Cardiac muscle cell (in vitro differentiated cells and primary cell): ENCODE data around the gene WDR47. TPM values are rescaled to one million over a fixed set of nuclear protein-coding genes. Genes with fewer than 3 reads are reported as not detected.

Experiments used
- DNase-seq, 2 donors: peaks; one replicate each; pipeline versions ENCODE4 v3.0.0 to v3.0.0-alpha.2; 2010 to 2017; ENCODE audit warnings: low read depth in 1 of 2, low spot score in 1 of 2
- H3K27ac ChIP-seq: fragments of 200-600 bp; sonication (generic); 2 replicates; pipeline ENCODE4 v1.5.1; 2016
- H3K27me3 ChIP-seq: fragments of 200-600 bp; sonication (generic); 2 replicates; pipeline ENCODE4 v1.6.0; 2016; ENCODE audit warnings: control low read depth
- H3K36me3 ChIP-seq: fragments of 200-600 bp; sonication (generic); 2 replicates; pipeline ENCODE4 v1.5.1; 2016; ENCODE audit warnings: control low read depth
- H3K4me1 ChIP-seq: fragments of 200-600 bp; sonication (generic); 2 replicates; pipeline ENCODE4 v1.8.1; 2017; ENCODE audit warnings: low read depth, mild to moderate bottlenecking, mixed run types
- H3K4me3 ChIP-seq: fragments of 200-600 bp; sonication (generic); 2 replicates; pipeline ENCODE4 v1.5.1; 2016; ENCODE audit warnings: mild to moderate bottlenecking
- H3K9me3 ChIP-seq: fragments of 200-600 bp; sonication (generic); 2 replicates; pipeline ENCODE4 v1.5.1; 2017; ENCODE audit warnings: low read depth, mild to moderate bottlenecking, control low read depth
- polyA plus RNA-seq: library from polyadenylated mRNA; unstranded; fragments of >200 nt; fragmentation: Nextera tagmentation; extraction: Ambion mirVana; gene quantifications from 2 replicates; pipeline ENCODE4 v1.2.1, GENCODE V29; 2016
- total RNA-seq: library from RNA; depleted of rRNA; stranded (reverse); fragments of >200 nt; gene quantifications from 2 replicates; pipeline ENCODE4 v1.2.3, GENCODE V29; 2016
- TF ChIP-seq, protein P1 (sequence below): IDR thresholded peaks from 2 replicates; pipeline ENCODE4 v1.5.1; 2012; ENCODE audit warnings: low read depth, mild to moderate bottlenecking, low read length

The WDR47 gene
- total and polyA plus RNA-seq, 2 experiments from 2014 or later, result 6.7 to 7.9 TPM

DNA sequence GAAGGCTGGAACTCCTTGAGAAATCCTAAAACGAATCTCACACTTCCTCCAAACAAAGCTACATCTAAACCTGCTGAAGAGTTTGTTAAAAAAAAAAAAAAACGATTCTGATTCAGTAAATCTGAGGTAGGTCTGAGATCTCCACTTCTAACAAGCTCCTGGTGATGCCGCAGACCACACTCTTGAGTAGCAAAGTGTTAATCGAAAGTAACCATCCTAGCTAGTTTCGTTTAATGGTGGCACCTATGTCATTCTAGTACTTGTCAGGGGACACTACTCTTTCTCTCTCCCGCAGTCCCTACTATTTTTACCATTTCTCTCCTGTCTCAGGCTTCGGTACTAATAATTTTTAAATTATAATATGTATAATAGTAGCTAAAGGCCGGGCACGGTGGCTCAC is 80.7 kb downstream of the WDR47 start:
- Histone ChIP-seq H3K27ac (no peak overlapping the region), H3K4me1 (no peaks in the 10 kb centered on the region), H3K9me3 (no peaks in the 10 kb centered on the region), H3K4me3 (no peak overlapping the region), H3K36me3 (no peaks in the 10 kb centered on the region), H3K27me3 (no peaks in the 10 kb centered on the region)
- TF ChIP-seq, protein P1, sequence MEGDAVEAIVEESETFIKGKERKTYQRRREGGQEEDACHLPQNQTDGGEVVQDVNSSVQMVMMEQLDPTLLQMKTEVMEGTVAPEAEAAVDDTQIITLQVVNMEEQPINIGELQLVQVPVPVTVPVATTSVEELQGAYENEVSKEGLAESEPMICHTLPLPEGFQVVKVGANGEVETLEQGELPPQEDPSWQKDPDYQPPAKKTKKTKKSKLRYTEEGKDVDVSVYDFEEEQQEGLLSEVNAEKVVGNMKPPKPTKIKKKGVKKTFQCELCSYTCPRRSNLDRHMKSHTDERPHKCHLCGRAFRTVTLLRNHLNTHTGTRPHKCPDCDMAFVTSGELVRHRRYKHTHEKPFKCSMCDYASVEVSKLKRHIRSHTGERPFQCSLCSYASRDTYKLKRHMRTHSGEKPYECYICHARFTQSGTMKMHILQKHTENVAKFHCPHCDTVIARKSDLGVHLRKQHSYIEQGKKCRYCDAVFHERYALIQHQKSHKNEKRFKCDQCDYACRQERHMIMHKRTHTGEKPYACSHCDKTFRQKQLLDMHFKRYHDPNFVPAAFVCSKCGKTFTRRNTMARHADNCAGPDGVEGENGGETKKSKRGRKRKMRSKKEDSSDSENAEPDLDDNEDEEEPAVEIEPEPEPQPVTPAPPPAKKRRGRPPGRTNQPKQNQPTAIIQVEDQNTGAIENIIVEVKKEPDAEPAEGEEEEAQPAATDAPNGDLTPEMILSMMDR, result no peak
- DNase-seq, result no peak

GRCh38 chr1:108960719-108961118 is 81.2 kb downstream of the WDR47 start:
- no peak overlapping the region for H3K27ac ChIP-seq
- H3K9me3 ChIP-seq, result no peaks in the 10 kb centered on the region
- no peaks in the 10 kb centered on the region for H3K36me3 ChIP-seq
- H3K27me3 ChIP-seq, result no peaks in the 10 kb centered on the region
- no peak overlapping the region for H3K4me3 ChIP-seq
- TF ChIP-seq, protein P1, result no peak
- no peaks in the 10 kb centered on the region for H3K4me1 ChIP-seq
- DNase-seq, result no peak

DNA sequence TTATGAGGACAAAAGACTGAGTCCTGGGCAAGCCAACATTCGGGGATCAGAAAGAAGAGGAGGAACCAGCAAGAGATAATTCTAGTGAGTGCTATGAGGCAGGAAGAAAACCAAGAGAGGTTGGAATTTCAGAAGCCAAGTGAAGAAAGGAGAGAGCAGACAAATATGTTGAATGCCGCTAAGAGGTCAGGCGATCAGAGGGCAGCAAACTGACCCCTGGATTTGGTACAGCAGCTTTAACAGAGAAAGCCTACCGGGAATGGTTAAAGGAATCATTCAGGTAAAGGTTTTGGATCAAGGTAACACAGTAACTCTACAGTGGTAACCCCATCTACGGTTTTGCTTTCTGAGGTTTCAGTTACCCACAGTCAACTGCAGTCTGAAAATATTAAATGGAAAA is 84.0 kb downstream of the WDR47 start:
- DNase-seq, result no peak

DNA sequence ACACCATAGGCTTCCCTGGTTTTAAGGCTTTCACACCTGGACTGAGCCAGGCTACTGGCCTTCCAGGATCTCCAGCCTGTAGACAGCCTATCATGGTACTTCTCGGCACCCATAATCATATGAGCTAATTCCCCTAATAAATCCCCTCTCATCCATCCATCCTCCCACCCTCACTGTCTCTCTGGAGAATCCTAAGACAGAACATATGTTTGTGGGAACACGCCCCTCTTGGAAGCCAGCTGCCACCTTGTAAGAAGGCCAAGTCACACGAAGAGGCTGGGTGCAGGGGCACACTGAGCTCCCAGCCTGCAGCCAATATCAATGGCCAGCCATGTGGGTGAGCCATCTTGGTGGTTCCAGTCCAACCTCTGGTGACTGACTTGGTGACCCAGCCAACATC is 86.0 kb downstream of the WDR47 start:
- Histone ChIP-seq H3K27me3 (no peaks in the 10 kb centered on the region), H3K9me3 (no peaks in the 10 kb centered on the region), H3K4me3 (no peak overlapping the region), H3K27ac (no peak overlapping the region), H3K36me3 (no peaks in the 10 kb centered on the region), H3K4me1 (no peaks in the 10 kb centered on the region)
- TF ChIP-seq, protein P1, result no peak
- DNase-seq, result no peak

More for the DNA sequence above, 84.0 kb downstream of the WDR47 start:
- Histone ChIP-seq H3K4me3 (no peak overlapping the region), H3K9me3 (no peaks in the 10 kb centered on the region), H3K27me3 (no peaks in the 10 kb centered on the region), H3K36me3 (no peaks in the 10 kb centered on the region), H3K4me1 (no peaks in the 10 kb centered on the region), H3K27ac (no peak overlapping the region)
- TF ChIP-seq, protein P1, result no peak

GRCh38 chr1:108955111-108955510 is 86.8 kb downstream of the WDR47 start:
- Histone ChIP-seq H3K27me3 (no peaks in the 10 kb centered on the region), H3K27ac (no peak overlapping the region), H3K4me3 (no peak overlapping the region), H3K9me3 (no peaks in the 10 kb centered on the region), H3K36me3 (no peaks in the 10 kb centered on the region), H3K4me1 (no peaks in the 10 kb centered on the region)
- TF ChIP-seq, protein P1, result no peak
- DNase-seq, result no peak

- Histone ChIP-seq H3K4me3 (no peak overlapping the region), H3K27ac (no peak overlapping the region), H3K4me1 (no peaks in the 10 kb centered on the region), H3K36me3 (no peaks in the 10 kb centered on the region), H3K27me3 (no peaks in the 10 kb centered on the region), H3K9me3 (no peaks in the 10 kb centered on the region)
- TF ChIP-seq, protein P1, result no peak
- no peak for DNase-seq
Measured at GRCh38 chr1:108953452-108953851, 88.5 kb downstream of the WDR47 start.
